Activated CD4-positive, alpha-beta T cell treated with anti-CD3 and anti-CD28 coated beads for 36 hours (primary cell): Measurements from ENCODE around the gene GALNT18. TPM values are rescaled to one million over a fixed set of nuclear protein-coding genes. Genes with fewer than 3 reads are reported as not detected.
A peak's percentile ranks its signal among the peaks of the same experiment; 100 is the strongest.

ENCODE experiments used
- ATAC-seq: fragments of 200-7000 bp; cut with Tn5 transposase; one replicate; pipeline ENCODE4 v1.10.0; 2021; ENCODE audit warnings: mild to moderate bottlenecking, moderate library complexity
- CTCF ChIA-PET: fragments of 350-600 bp; sonication (Branson Sonifier 250); formaldehyde crosslinking; loops from one replicate; lab custom pipeline; 2021; ENCODE audit warnings: antibody characterized with exemption; lab: Charles Lee
- POLR2A ChIA-PET: fragments of 350-600 bp; sonication (Branson Sonifier 250); formaldehyde crosslinking; loops from one replicate; lab custom pipeline; 2021; ENCODE audit warnings: antibody characterized with exemption, inconsistent platforms; lab: Charles Lee
- DNase-seq: peaks from one replicate; pipeline ENCODE4 v3.0.0-alpha.2; 2020
- H3K27ac Mint-ChIP-seq: one replicate; pipeline ENCODE4 v1.8.0; 2021; ENCODE audit warnings: mixed read lengths
- H3K27me3 Mint-ChIP-seq: one replicate; pipeline ENCODE4 v1.8.0; 2021; ENCODE audit warnings: mixed read lengths
- H3K36me3 Mint-ChIP-seq: one replicate; pipeline ENCODE4 v1.8.0; 2021; ENCODE audit warnings: low read depth, mixed read lengths
- H3K4me1 Mint-ChIP-seq: one replicate; pipeline ENCODE4 v1.8.0; 2021; ENCODE audit warnings: mixed read lengths
- H3K4me3 Mint-ChIP-seq: one replicate; pipeline ENCODE4 v1.8.0; 2021; ENCODE audit warnings: mild to moderate bottlenecking, moderate library complexity, mixed read lengths
- H3K9me3 Mint-ChIP-seq: one replicate; pipeline ENCODE4 v1.8.0; 2021; ENCODE audit warnings: low read depth, mixed read lengths
- intact Hi-C, 2 experiments: fragments of 100-400 bp; cut with DNase I in 1 of 2; cut with micrococcal nuclease in 1 of 2; formaldehyde crosslinking; loops; one replicate each; pipeline versions ENCODE4 v1.14.2 to v1.15.1; 2022 to 2024; cut with DNase I, micrococcal nuclease
- total RNA-seq, 2 experiments: library from RNA; stranded (reverse); gene quantifications; one replicate each; pipeline ENCODE4 v1.2.3, GENCODE V29; 2021

GALNT18 gene
- total RNA-seq, 2 experiments from 2014 or later, result 6.9 to 8.8 TPM

- H3K4me1 Mint-ChIP-seq, result no peaks in the 10 kb centered on the region
- no peaks in the 10 kb centered on the region for H3K36me3 Mint-ChIP-seq
- H3K4me3 Mint-ChIP-seq, result no peak overlapping the region
- H3K27ac Mint-ChIP-seq, result no peak overlapping the region
- no peak for DNase-seq
- H3K27me3 Mint-ChIP-seq, result peaks cover 2% of the 10 kb centered on the region
- intact Hi-C loops, result loop anchor here in 1 of 2 experiments (5.0 kb wide), 3 partner anchors 111 to 519 kb away; no protein-coding TSS in a partner anchor
- no peak for ATAC-seq
- ChIA-PET POLR2A (no interaction called here), CTCF (interaction anchor here (0.6 to 1.2 kb wide), 4 partner anchors 215 to 371 kb away, joined by 3 read pairs; no protein-coding TSS in a partner anchor)
- H3K9me3 Mint-ChIP-seq, result no peaks in the 10 kb centered on the region
Measured at GRCh38 chr11:11268706-11269105, 353.1 kb downstream of the GALNT18 start.

GRCh38 chr11:11268119-11268518, 353.7 kb downstream of the GALNT18 start:
- CTCF ChIA-PET, result interaction anchor here (0.7 to 1.2 kb wide), 4 partner anchors 11 to 371 kb away, joined by 3 read pairs; no protein-coding TSS in a partner anchor
- Mint-ChIP-seq H3K27ac (no peak overlapping the region), H3K9me3 (no peaks in the 10 kb centered on the region), H3K4me3 (no peak overlapping the region), H3K4me1 (no peaks in the 10 kb centered on the region), H3K36me3 (no peaks in the 10 kb centered on the region), H3K27me3 (peaks cover 2% of the 10 kb centered on the region)
- intact Hi-C loops, result loop anchor here in 1 of 2 experiments (5.0 kb wide), 3 partner anchors 111 to 519 kb away; no protein-coding TSS in a partner anchor
- no peak for DNase-seq
- no peak for ATAC-seq
- POLR2A ChIA-PET, result no interaction called here

- no peak for DNase-seq
- ATAC-seq, result no peak
- intact Hi-C loops, result loop anchor here (2.0 to 5.0 kb wide), 6 partner anchors 110 to 520 kb away; no protein-coding TSS in a partner anchor
- Mint-ChIP-seq H3K4me3 (no peak overlapping the region), H3K9me3 (no peaks in the 10 kb centered on the region), H3K27ac (no peak overlapping the region), H3K36me3 (no peaks in the 10 kb centered on the region), H3K27me3 (peaks cover 2% of the 10 kb centered on the region), H3K4me1 (no peaks in the 10 kb centered on the region)
- ChIA-PET POLR2A (no interaction called here), CTCF (interaction anchor here (1.1 to 1.5 kb wide), 4 partner anchors 31 to 239 kb away, joined by 3 to 7 read pairs (median 4); no protein-coding TSS in a partner anchor)
Measured at GRCh38 chr11:11267312-11267711, 354.5 kb downstream of the GALNT18 start.

GRCh38 chr11:11265994-11266606, 355.7 kb downstream of the GALNT18 start:
- CTCF ChIA-PET, result interaction anchor here (0.6 to 1.5 kb wide), 8 partner anchors 9 to 242 kb away, joined by 3 to 7 read pairs (median 3); no protein-coding TSS in a partner anchor
- intact Hi-C loops, result loop anchor here (1.0 to 5.0 kb wide), 8 partner anchors 109 to 521 kb away; no protein-coding TSS in a partner anchor

GRCh38 chr11:11265320-11265719, 356.5 kb downstream of the GALNT18 start:
- no peak for ATAC-seq
- no peak overlapping the region for H3K27ac Mint-ChIP-seq
- peaks cover 5% of the 10 kb centered on the region for H3K27me3 Mint-ChIP-seq
- POLR2A ChIA-PET, result no interaction called here
- H3K9me3 Mint-ChIP-seq, result no peaks in the 10 kb centered on the region
- intact Hi-C loops, result loop anchor here in 1 of 2 experiments (5.0 kb wide), 3 partner anchors 108 to 522 kb away; no protein-coding TSS in a partner anchor
- H3K4me3 Mint-ChIP-seq, result no peak overlapping the region
- no peaks in the 10 kb centered on the region for H3K4me1 Mint-ChIP-seq
- DNase-seq, result no peak
- no peaks in the 10 kb centered on the region for H3K36me3 Mint-ChIP-seq
- CTCF ChIA-PET, result interaction anchor here (0.6 to 1.0 kb wide), 4 partner anchors 190 to 586 kb away, joined by 3 to 6 read pairs (median 3); no protein-coding TSS in a partner anchor

More at GRCh38 chr11:11265994-11266606, 355.7 kb downstream of the GALNT18 start:
- Mint-ChIP-seq H3K4me3 (no peak overlapping the region), H3K4me1 (no peaks in the 10 kb centered on the region), H3K36me3 (no peaks in the 10 kb centered on the region), H3K27me3 (peaks cover 2% of the 10 kb centered on the region), H3K9me3 (no peaks in the 10 kb centered on the region), H3K27ac (no peak overlapping the region)
- POLR2A ChIA-PET, result no interaction called here
- DNase-seq (peak; percentile 83), ATAC-seq (peak; percentile 68)

GRCh38 chr11:11263238-11264005, 358.4 kb downstream of the GALNT18 start:
- Mint-ChIP-seq H3K36me3 (no peaks in the 10 kb centered on the region), H3K27ac (no peak overlapping the region), H3K27me3 (peaks cover 11% of the 10 kb centered on the region), H3K9me3 (no peaks in the 10 kb centered on the region), H3K4me3 (no peak overlapping the region), H3K4me1 (no peaks in the 10 kb centered on the region)
- ATAC-seq (no peak), DNase-seq (no peak)
- intact Hi-C loops, result no loop called here
- ChIA-PET POLR2A (no interaction called here), CTCF (interaction anchor here (0.7 to 1.3 kb wide), 2 partner anchors 70 to 330 kb away, joined by 3 read pairs; no protein-coding TSS in a partner anchor)

- no peaks in the 10 kb centered on the region for H3K4me1 Mint-ChIP-seq
- H3K36me3 Mint-ChIP-seq, result no peaks in the 10 kb centered on the region
- ChIA-PET CTCF (interaction anchor here (0.6 to 1.3 kb wide), 6 partner anchors 14 to 808 kb away, joined by 3 to 5 read pairs (median 3); no protein-coding TSS in a partner anchor), POLR2A (no interaction called here)
- H3K27ac Mint-ChIP-seq, result no peak overlapping the region
- intact Hi-C loops, result no loop called here
- H3K27me3 Mint-ChIP-seq, result peaks cover 12% of the 10 kb centered on the region
- ATAC-seq (no peak), DNase-seq (no peak)
- H3K9me3 Mint-ChIP-seq, result no peaks in the 10 kb centered on the region
- H3K4me3 Mint-ChIP-seq, result no peak overlapping the region
Measured at GRCh38 chr11:11262171-11262920, 359.5 kb downstream of the GALNT18 start.

GRCh38 chr11:11261629-11262028, 360.2 kb downstream of the GALNT18 start:
- no peak overlapping the region for H3K4me3 Mint-ChIP-seq

GRCh38 chr11:11260903-11261302, 360.9 kb downstream of the GALNT18 start:
- no peaks in the 10 kb centered on the region for H3K9me3 Mint-ChIP-seq
- ATAC-seq (no peak), DNase-seq (no peak)
- ChIA-PET POLR2A (no interaction called here), CTCF (interaction anchor here (0.7 kb wide), 1 partner anchor 192 kb away, joined by 3 read pairs; no protein-coding TSS in a partner anchor)
- H3K4me3 Mint-ChIP-seq, result no peak overlapping the region
- intact Hi-C loops, result no loop called here
- no peak overlapping the region for H3K27ac Mint-ChIP-seq
- H3K27me3 Mint-ChIP-seq, result peaks cover 15% of the 10 kb centered on the region
- no peaks in the 10 kb centered on the region for H3K36me3 Mint-ChIP-seq
- H3K4me1 Mint-ChIP-seq, result no peaks in the 10 kb centered on the region

More at GRCh38 chr11:11261629-11262028, 360.2 kb downstream of the GALNT18 start:
- DNase-seq, result no peak
- Mint-ChIP-seq H3K27me3 (peaks cover 15% of the 10 kb centered on the region), H3K27ac (no peak overlapping the region), H3K4me1 (no peaks in the 10 kb centered on the region), H3K36me3 (no peaks in the 10 kb centered on the region), H3K9me3 (no peaks in the 10 kb centered on the region)
- ChIA-PET POLR2A (no interaction called here), CTCF (interaction anchor here (0.7 to 0.8 kb wide), 4 partner anchors 15 to 682 kb away, joined by 3 to 5 read pairs (median 3); no protein-coding TSS in a partner anchor)
- intact Hi-C loops, result no loop called here
- no peak for ATAC-seq

- no peak for DNase-seq
- Mint-ChIP-seq H3K27me3 (peaks cover 7% of the 10 kb centered on the region), H3K4me1 (no peaks in the 10 kb centered on the region), H3K36me3 (no peaks in the 10 kb centered on the region), H3K9me3 (no peaks in the 10 kb centered on the region), H3K4me3 (no peak overlapping the region), H3K27ac (no peak overlapping the region)
- no peak for ATAC-seq
- ChIA-PET POLR2A (no interaction called here), CTCF (no interaction called here)
- intact Hi-C loops, result no loop called here
Measured at GRCh38 chr11:11253995-11254394, 367.8 kb downstream of the GALNT18 start.
